Measurements from ENCODE around the gene OCA2.

The OCA2 gene

GRCh38 chr15:28078191-28078719 is 20.9 kb downstream of the OCA2 start:
- DNase-seq (ENCODE audit: low read depth): no peak

- DNase-seq (ENCODE audit: low read depth): no peak
Measured at GRCh38 chr15:28075573-28075972, 23.5 kb downstream of the OCA2 start.

- no peak for DNase-seq (ENCODE audit: low read depth)
Measured at GRCh38 chr15:28068930-28069329, 30.2 kb downstream of the OCA2 start.

- DNase-seq (ENCODE audit: low read depth): no peak
Measured at GRCh38 chr15:28066231-28066630, 32.9 kb downstream of the OCA2 start.

GRCh38 chr15:28060005-28060404 is 39.1 kb downstream of the OCA2 start:
- DNase-seq (ENCODE audit: low read depth): no peak

- DNase-seq (ENCODE audit: low read depth): no peak
Measured at GRCh38 chr15:28058082-28058481, 41.0 kb downstream of the OCA2 start.

- DNase-seq (ENCODE audit: low read depth): no peak
Measured at GRCh38 chr15:28051955-28052633, 47.0 kb downstream of the OCA2 start.

- no peak for DNase-seq (ENCODE audit: low read depth)
Measured at GRCh38 chr15:28049581-28049980, 49.5 kb downstream of the OCA2 start.

GRCh38 chr15:28047277-28047676 is 51.8 kb downstream of the OCA2 start:
- DNase-seq (ENCODE audit: low read depth): no peak

- no peak for DNase-seq (ENCODE audit: low read depth)
Measured at GRCh38 chr15:28044121-28044672, 54.9 kb downstream of the OCA2 start.

- DNase-seq (ENCODE audit: low read depth): no peak
Measured at GRCh38 chr15:28043691-28044091, 55.4 kb downstream of the OCA2 start.

- DNase-seq (ENCODE audit: low read depth): no peak
Measured at GRCh38 chr15:28037969-28038590, 61.0 kb downstream of the OCA2 start.

- no peak for DNase-seq (ENCODE audit: low read depth)
Measured at GRCh38 chr15:28033443-28033842, 65.7 kb downstream of the OCA2 start.

- no peak for DNase-seq (ENCODE audit: low read depth)
Measured at GRCh38 chr15:28030801-28031200, 68.3 kb downstream of the OCA2 start.

GRCh38 chr15:28027714-28028076 is 71.4 kb downstream of the OCA2 start:
- DNase-seq (ENCODE audit: low read depth): no peak

- DNase-seq (ENCODE audit: low read depth): no peak
Measured at GRCh38 chr15:28026764-28027713, 72.1 kb downstream of the OCA2 start.

GRCh38 chr15:28026221-28026620 is 72.9 kb downstream of the OCA2 start:
- DNase-seq (ENCODE audit: low read depth): no peak

GRCh38 chr15:28025413-28025812 is 73.7 kb downstream of the OCA2 start:
- no peak for DNase-seq (ENCODE audit: low read depth)

- no peak for DNase-seq (ENCODE audit: low read depth)
Measured at GRCh38 chr15:28024889-28025250, 74.2 kb downstream of the OCA2 start.

GRCh38 chr15:28023933-28024888 is 74.9 kb downstream of the OCA2 start:
- DNase-seq (ENCODE audit: low read depth): no peak

GRCh38 chr15:28023422-28023821 is 75.7 kb downstream of the OCA2 start:
- no peak for DNase-seq (ENCODE audit: low read depth)
